Mucosa of stomach (tissue), 1 donor: ENCODE data around the gene PLEKHM3.

ENCODE experiments used
- H3K27me3 ChIP-seq: one replicate; pipeline ENCODE4 v1.7.0; 2013; ENCODE audit warnings: mild to moderate bottlenecking, low read length; ENCODE audit not compliant: control insufficient read depth, insufficient read depth
- H3K36me3 ChIP-seq: one replicate; pipeline ENCODE4 v1.7.0; 2013; ENCODE audit warnings: low read length; ENCODE audit not compliant: control insufficient read depth, insufficient read depth
- H3K4me1 ChIP-seq: one replicate; pipeline ENCODE4 v1.7.0; 2013; ENCODE audit warnings: mild to moderate bottlenecking, low read length; ENCODE audit not compliant: control insufficient read depth, insufficient read depth
- H3K4me3 ChIP-seq: one replicate; pipeline ENCODE4 v1.7.0; 2013; ENCODE audit warnings: low read length
- H3K9ac ChIP-seq: one replicate; pipeline ENCODE4 v1.7.0; 2013; ENCODE audit warnings: mild to moderate bottlenecking, low read length, moderate library complexity
- H3K9me3 ChIP-seq: one replicate; pipeline ENCODE4 v1.7.0; 2013; ENCODE audit warnings: mild to moderate bottlenecking, low read length, moderate library complexity; ENCODE audit not compliant: control insufficient read depth
- donor health status: Pancreatic carcinoma.

The PLEKHM3 gene

GRCh38 chr2:208049006-208049405 is 23.7 kb upstream of the PLEKHM3 start:
- Histone ChIP-seq H3K36me3 (no peaks in the 10 kb centered on the region), H3K4me3 (no peak overlapping the region), H3K4me1 (peaks cover 6% of the 10 kb centered on the region), H3K27me3 (no peaks in the 10 kb centered on the region), H3K9me3 (no peaks in the 10 kb centered on the region), H3K9ac (no peak overlapping the region)

GRCh38 chr2:208047840-208048239 is 22.5 kb upstream of the PLEKHM3 start:
- H3K27me3 ChIP-seq, result no peaks in the 10 kb centered on the region
- no peaks in the 10 kb centered on the region for H3K9me3 ChIP-seq
- no peaks in the 10 kb centered on the region for H3K36me3 ChIP-seq
- H3K4me1 ChIP-seq, result peaks cover 6% of the 10 kb centered on the region
- no peak overlapping the region for H3K4me3 ChIP-seq
- no peak overlapping the region for H3K9ac ChIP-seq

GRCh38 chr2:208046686-208047085 is 21.4 kb upstream of the PLEKHM3 start:
- peaks cover 6% of the 10 kb centered on the region for H3K4me1 ChIP-seq
- H3K36me3 ChIP-seq, result no peaks in the 10 kb centered on the region
- H3K9me3 ChIP-seq, result no peaks in the 10 kb centered on the region
- no peak overlapping the region for H3K4me3 ChIP-seq
- no peak overlapping the region for H3K9ac ChIP-seq
- no peaks in the 10 kb centered on the region for H3K27me3 ChIP-seq

GRCh38 chr2:208042450-208042849 is 17.1 kb upstream of the PLEKHM3 start:
- Histone ChIP-seq H3K4me1 (no peaks in the 10 kb centered on the region), H3K27me3 (no peaks in the 10 kb centered on the region), H3K9ac (no peak overlapping the region), H3K4me3 (no peak overlapping the region), H3K9me3 (no peaks in the 10 kb centered on the region), H3K36me3 (no peaks in the 10 kb centered on the region)

- no peaks in the 10 kb centered on the region for H3K4me1 ChIP-seq
- no peaks in the 10 kb centered on the region for H3K36me3 ChIP-seq
- H3K4me3 ChIP-seq, result no peak overlapping the region
Measured at GRCh38 chr2:208042041-208042440, 16.7 kb upstream of the PLEKHM3 start.

GRCh38 chr2:208040199-208041171 is 15.2 kb upstream of the PLEKHM3 start:
- H3K9ac ChIP-seq, result no peak overlapping the region
- H3K27me3 ChIP-seq, result no peaks in the 10 kb centered on the region
- no peaks in the 10 kb centered on the region for H3K9me3 ChIP-seq
- H3K36me3 ChIP-seq, result no peaks in the 10 kb centered on the region
- H3K4me1 ChIP-seq, result no peaks in the 10 kb centered on the region
- H3K4me3 ChIP-seq, result no peak overlapping the region

More at GRCh38 chr2:208042041-208042440, 16.7 kb upstream of the PLEKHM3 start:
- no peaks in the 10 kb centered on the region for H3K27me3 ChIP-seq
- no peaks in the 10 kb centered on the region for H3K9me3 ChIP-seq
- no peak overlapping the region for H3K9ac ChIP-seq

- H3K4me3 ChIP-seq, result no peak overlapping the region
- no peak overlapping the region for H3K9ac ChIP-seq
Measured at GRCh38 chr2:208039376-208040110, 14.2 kb upstream of the PLEKHM3 start.

GRCh38 chr2:208037564-208038487 is 12.5 kb upstream of the PLEKHM3 start:
- Histone ChIP-seq H3K4me1 (peaks cover 4% of the 10 kb centered on the region), H3K4me3 (no peak overlapping the region), H3K9ac (no peak overlapping the region), H3K27me3 (no peaks in the 10 kb centered on the region), H3K9me3 (no peaks in the 10 kb centered on the region), H3K36me3 (no peaks in the 10 kb centered on the region)

More at GRCh38 chr2:208039376-208040110, 14.2 kb upstream of the PLEKHM3 start:
- Histone ChIP-seq H3K27me3 (no peaks in the 10 kb centered on the region), H3K36me3 (no peaks in the 10 kb centered on the region), H3K9me3 (no peaks in the 10 kb centered on the region), H3K4me1 (no peaks in the 10 kb centered on the region)

- Histone ChIP-seq H3K4me1 (peaks cover 4% of the 10 kb centered on the region), H3K27me3 (no peaks in the 10 kb centered on the region), H3K9me3 (no peaks in the 10 kb centered on the region)
Measured at GRCh38 chr2:208036357-208036756, 11.0 kb upstream of the PLEKHM3 start.

GRCh38 chr2:208034503-208035140 is 9.3 kb upstream of the PLEKHM3 start:
- no peaks in the 10 kb centered on the region for H3K27me3 ChIP-seq
- no peak overlapping the region for H3K9ac ChIP-seq
- H3K9me3 ChIP-seq, result no peaks in the 10 kb centered on the region
- H3K4me3 ChIP-seq, result no peak overlapping the region
- no peaks in the 10 kb centered on the region for H3K36me3 ChIP-seq
- H3K4me1 ChIP-seq, result peaks cover 4% of the 10 kb centered on the region

More at GRCh38 chr2:208036357-208036756, 11.0 kb upstream of the PLEKHM3 start:
- Histone ChIP-seq H3K4me3 (no peak overlapping the region), H3K9ac (no peak overlapping the region), H3K36me3 (no peaks in the 10 kb centered on the region)
